Cardiac fibroblast (primary cell): ENCODE results near the gene CLCNKA.
"Not testable (repeated sequence)": the region's sequence is repeated elsewhere in the genome, so short reads cannot be mapped to it uniquely, and the experiment has no call there.

Source experiments
- DNase-seq, 2 donors: peaks; one replicate each; pipeline versions ENCODE4 v3.0.0 to v3.0.0-alpha.2; 2010; ENCODE audit warnings: low read depth in 2 of 2
- H3K4me3 ChIP-seq, 2 donors: replicated peaks in 1 of 2; 1 replicate in 1 of 2; 2 replicates in 1 of 2; pipeline ENCODE4 v1.5.1; 2011; ENCODE audit warnings: low read depth in 2 of 2, low read length in 2 of 2, mild to moderate bottlenecking in 2 of 2, moderate library complexity in 1 of 2
- TF ChIP-seq, protein P1 (sequence below): IDR thresholded peaks from one replicate; pipeline ENCODE4 v1.5.1; 2011; ENCODE audit warnings: low read depth, mild to moderate bottlenecking, low read length, inconsistent platforms

Gene CLCNKA

DNA sequence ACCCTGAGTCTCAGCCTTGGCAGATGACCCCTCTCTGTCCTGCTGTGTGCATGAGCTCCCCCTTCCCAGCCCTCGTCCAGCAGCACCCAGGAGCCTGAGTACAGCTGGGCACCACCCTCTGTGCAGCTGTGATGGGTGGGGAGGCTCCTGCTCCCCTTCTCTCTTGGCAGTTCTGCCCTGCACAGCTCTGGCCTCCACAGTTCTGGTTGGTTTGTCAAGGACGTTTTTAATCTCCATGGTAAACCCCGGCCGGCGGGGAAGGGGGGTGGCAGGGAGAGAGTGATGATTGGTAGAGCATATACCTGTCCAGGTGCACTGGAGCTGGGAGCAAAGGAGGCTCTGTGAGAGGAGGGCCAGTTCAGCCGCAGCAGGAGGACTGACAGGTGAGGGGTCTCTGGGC is at the start of gene CLCNKA:
Gene CLCNKA, plus strand, starts transcription at position 356 of the 400 bp plus-strand sequence. CDS start 584 bp downstream, outside the sequence.
- TF ChIP-seq, protein P1, sequence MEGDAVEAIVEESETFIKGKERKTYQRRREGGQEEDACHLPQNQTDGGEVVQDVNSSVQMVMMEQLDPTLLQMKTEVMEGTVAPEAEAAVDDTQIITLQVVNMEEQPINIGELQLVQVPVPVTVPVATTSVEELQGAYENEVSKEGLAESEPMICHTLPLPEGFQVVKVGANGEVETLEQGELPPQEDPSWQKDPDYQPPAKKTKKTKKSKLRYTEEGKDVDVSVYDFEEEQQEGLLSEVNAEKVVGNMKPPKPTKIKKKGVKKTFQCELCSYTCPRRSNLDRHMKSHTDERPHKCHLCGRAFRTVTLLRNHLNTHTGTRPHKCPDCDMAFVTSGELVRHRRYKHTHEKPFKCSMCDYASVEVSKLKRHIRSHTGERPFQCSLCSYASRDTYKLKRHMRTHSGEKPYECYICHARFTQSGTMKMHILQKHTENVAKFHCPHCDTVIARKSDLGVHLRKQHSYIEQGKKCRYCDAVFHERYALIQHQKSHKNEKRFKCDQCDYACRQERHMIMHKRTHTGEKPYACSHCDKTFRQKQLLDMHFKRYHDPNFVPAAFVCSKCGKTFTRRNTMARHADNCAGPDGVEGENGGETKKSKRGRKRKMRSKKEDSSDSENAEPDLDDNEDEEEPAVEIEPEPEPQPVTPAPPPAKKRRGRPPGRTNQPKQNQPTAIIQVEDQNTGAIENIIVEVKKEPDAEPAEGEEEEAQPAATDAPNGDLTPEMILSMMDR, result no peak
- H3K4me3 ChIP-seq, result no peak within 1 kb of the TSS

DNA sequence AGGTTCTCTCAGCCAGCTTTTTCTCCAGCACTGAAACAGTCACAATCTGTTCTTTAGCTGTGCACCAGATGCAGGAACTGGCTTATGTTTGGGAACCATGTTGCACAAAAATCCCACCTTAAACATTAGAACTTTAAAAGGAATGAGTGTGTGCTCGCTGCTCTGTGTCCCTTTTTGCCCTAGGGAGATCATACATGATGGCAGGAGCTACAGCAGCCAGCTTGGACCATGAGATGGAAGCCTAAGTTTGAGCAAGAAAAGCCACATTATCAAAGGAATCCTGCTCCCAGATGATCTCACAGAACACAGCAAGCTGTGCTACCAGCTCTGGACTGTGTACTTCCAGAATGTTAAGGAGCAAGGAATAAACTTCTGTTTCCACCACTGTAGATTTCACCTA is 49.4 kb upstream of the CLCNKA start:
- no peak overlapping the region for H3K4me3 ChIP-seq
- TF ChIP-seq, protein P1, result no peak
- DNase-seq, result no peak

More for the DNA sequence above, at the start of gene CLCNKA:
- DNase-seq, result no peak

DNA sequence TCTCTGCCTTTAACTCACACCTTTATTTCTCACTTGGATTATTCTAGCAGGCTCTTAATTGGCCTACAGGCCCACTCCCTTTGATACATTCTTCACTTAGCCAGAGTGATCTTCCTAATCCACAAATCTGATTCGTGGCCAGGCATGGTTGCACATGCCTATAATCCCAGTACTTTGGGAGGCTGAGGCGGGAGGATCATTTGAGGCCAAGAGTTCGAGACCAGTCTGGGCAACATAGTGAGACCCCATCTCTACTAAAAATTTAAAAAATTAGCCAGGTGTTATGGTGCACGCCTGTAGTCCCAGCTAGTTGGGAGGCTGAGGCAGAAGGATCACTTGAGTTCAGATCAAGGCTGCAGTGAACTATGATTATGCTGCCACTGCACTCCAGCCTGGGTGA is 48.1 kb upstream of the CLCNKA start:
- H3K4me3 ChIP-seq, result no peak overlapping the region
- TF ChIP-seq, protein P1, result no peak
- DNase-seq, result no peak

DNA sequence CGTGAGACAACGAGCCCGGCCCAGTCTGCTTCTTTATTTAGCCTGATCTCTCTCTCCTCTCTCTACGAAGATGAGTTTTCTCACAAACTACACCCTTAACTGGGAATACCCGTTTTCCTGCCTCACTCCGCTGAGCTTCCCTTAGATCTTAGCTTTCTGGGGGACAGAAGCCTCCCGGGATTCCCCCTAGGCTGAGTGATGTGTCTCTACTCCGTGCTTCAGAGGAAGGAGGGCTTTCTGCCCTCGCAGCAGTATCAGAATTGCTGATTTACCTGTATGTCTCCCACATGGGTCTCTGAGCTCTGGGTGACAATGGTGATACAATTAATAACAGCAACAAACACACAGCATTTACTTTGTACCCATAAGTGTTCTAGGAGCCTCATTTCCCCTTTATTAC is 47.0 kb upstream of the CLCNKA start:
- TF ChIP-seq, protein P1, result no peak
- peak overlapping the region; percentile 83 to 86 for H3K4me3 ChIP-seq
- no peak for DNase-seq

DNA sequence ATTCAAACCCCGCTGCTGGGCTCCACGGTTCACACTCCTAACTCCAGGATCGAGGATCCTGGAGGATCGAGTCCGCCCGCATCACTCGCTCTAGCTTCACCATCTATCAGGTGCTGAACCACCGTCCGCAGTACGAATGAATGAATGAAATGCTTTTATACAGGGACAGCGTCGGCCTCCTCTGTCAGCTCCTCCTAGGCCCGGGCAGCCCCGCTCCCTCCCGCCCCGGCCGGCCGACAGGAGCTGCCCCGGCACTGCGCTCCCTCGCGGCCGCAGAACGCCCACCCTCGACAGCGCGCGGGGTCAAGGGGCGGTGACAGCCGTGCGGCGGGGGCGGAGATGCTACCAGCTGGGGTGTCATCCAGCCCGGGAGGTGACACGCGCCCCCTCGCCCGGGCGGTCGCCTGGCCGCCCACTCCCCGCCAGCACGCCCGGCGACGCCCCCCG is 46.5 kb upstream of the CLCNKA start:
- H3K4me3 ChIP-seq, result peak overlapping the region; percentile 83 to 86
- peak; percentile 51 to 63 for DNase-seq
- TF ChIP-seq, protein P1, result no peak

DNA sequence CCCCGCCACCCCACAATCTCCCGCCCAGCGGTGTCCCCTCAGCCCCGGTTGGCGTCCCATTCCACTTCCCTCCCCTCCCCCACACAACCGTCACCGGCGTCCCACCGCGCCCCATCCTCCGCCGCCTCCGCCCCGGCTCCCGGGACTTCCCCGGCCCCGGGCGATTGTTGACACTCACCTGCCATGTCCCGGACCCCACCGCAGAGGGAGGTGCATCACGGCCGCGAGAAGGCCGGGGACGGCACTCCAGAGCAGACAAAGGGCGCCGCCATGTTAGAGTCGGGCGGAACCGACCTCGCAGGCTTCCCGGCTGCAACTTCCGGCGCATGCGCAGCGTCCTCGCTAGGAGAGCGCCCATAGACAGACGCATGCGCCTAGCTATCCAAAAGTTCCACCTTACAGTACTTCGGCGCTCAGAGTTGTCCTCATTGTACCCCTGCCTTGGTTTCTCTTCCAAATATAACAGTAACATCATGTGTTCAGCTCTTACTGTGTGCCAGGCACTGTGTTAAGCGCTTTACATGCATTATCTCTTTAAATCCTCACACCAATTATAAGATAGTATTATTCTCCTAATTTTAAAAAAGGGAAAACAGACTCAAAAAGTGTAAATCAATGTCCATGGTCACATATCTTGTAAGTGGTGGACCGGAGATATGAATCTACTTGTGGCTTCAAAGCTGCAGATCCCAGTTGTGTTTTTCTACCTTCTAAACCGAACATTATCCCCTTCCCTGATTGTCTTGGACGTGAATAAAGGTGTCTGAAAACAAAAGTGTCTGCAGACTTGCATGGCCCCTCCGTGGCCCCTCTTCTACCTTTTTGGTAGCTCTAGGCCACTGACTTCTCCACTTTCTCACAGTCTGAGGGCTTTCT is 45.8 kb upstream of the CLCNKA start, which contains the start of gene ZBTB17:
Gene ZBTB17, minus strand, starts transcription at position 297 of the 876 bp plus-strand sequence. CDS start 27,606 bp downstream, outside the sequence.
- DNase-seq, result peak; percentile 93 to 95
- peak within 1 kb of the TSS; percentile 83 to 86 for H3K4me3 ChIP-seq
- TF ChIP-seq, protein P1, result no peak

DNA sequence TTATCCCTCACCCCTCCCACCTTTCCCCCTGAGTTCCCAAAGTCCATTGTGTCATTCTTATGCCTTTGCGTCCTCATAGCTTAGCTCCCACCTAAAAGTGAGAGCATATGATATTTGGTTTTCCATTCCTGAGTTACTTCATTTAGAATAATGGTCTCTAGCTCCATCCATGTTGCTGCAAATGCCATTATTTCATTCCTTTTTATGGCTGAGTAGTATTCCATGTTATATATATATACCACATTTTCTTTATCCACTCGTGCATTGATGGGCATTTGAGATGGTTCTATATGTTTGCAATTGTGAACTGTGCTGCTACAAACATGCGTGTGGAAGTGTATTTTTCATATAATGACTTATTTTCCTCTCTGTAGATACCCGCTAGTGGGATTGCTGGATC is 43.9 kb upstream of the CLCNKA start:
- H3K4me3 ChIP-seq, DNase-seq: not testable (repeated sequence)
